ENCODE data around the gene LRRC15.

Gene LRRC15

GRCh38 chr3:194386066-194386465 is 16.5 kb upstream of the LRRC15 start:
- Histone ChIP-seq H4K8ac (ENCODE audit: low read depth, low read length) (no peak overlapping the region), H3K27ac (replicated peaks; ENCODE audit: low read length) (no peak overlapping the region), H3K4me3 (ENCODE audit: low read length in 2 of 2) (no peak overlapping the region), H2AFZ (ENCODE audit: low read length) (peak overlapping the region; percentile 30), H3K4ac (ENCODE audit: low read length) (no peak overlapping the region), H3K27me3 (ENCODE audit: control insufficient read depth in 3 of 3, insufficient read depth in 3 of 3, low read depth in 1 of 3, low read length in 3 of 3) (no peaks in the 10 kb centered on the region), H2BK12ac (ENCODE audit: low read length) (no peak overlapping the region), H3K36me3 (replicated peaks in 1 of 2; ENCODE audit: control insufficient read depth in 2 of 2, insufficient read depth in 2 of 2, low read length in 2 of 2) (no peaks in the 10 kb centered on the region), H2AK5ac (ENCODE audit: low read depth, low read length) (no peak overlapping the region), H4K91ac (ENCODE audit: low read depth, low read length, poor library complexity) (no peak overlapping the region), H3K4me1 (ENCODE audit: control insufficient read depth in 2 of 2, insufficient read depth in 1 of 2, low read depth in 1 of 2, low read length in 2 of 2) (peaks cover 6 to 20% of the 10 kb centered on the region in 2 donors), H3K9ac (ENCODE audit: low read depth, low read length, poor library complexity) (no peak overlapping the region), H3K14ac (ENCODE audit: low read length) (no peak overlapping the region), H3K23ac (ENCODE audit: low read depth, low read length, poor library complexity) (no peak overlapping the region), H3K4me2 (ENCODE audit: insufficient read depth, low read length, poor library complexity, severe bottlenecking) (no peak overlapping the region), H3K9me3 (replicated peaks in 1 of 2; ENCODE audit: control insufficient read depth in 2 of 2, insufficient read depth in 1 of 2, low read depth in 1 of 2, low read length in 2 of 2) (peaks cover 2 to 5% of the 10 kb centered on the region in 2 donors), H2BK15ac (ENCODE audit: low read length) (no peak overlapping the region), H3K79me1 (ENCODE audit: low read depth, low read length) (no peaks in the 10 kb centered on the region), H3K18ac (ENCODE audit: low read length) (no peak overlapping the region), H2BK120ac (ENCODE audit: low read depth, low read length) (no peak overlapping the region), H2BK5ac (ENCODE audit: low read length) (no peak overlapping the region)
- no CpG with 5 or more reads among the region's 15 CpGs for whole genome bisulfite sequencing, 2 donors (ENCODE audit: extremely low coverage in 2 of 2, insufficient read length in 2 of 2, insufficient replicate concordance in 1 of 2)
- DNase-seq (ENCODE audit: low spot score) = no peak

GRCh38 chr3:194384569-194385001 is 15.0 kb upstream of the LRRC15 start:
- WGBS, 2 donors (ENCODE audit: extremely low coverage in 2 of 2, insufficient read length in 2 of 2, insufficient replicate concordance in 1 of 2) = no CpG with 5 or more reads among the region's 12 CpGs
- Histone ChIP-seq H3K27me3 (ENCODE audit: control insufficient read depth in 3 of 3, insufficient read depth in 3 of 3, low read depth in 1 of 3, low read length in 3 of 3) (peaks cover 0 to 6% (median 0%) of the 10 kb centered on the region in 3 experiments), H3K79me1 (ENCODE audit: low read depth, low read length) (no peaks in the 10 kb centered on the region), H3K9me3 (replicated peaks in 1 of 2; ENCODE audit: control insufficient read depth in 2 of 2, insufficient read depth in 1 of 2, low read depth in 1 of 2, low read length in 2 of 2) (peaks cover 2 to 5% of the 10 kb centered on the region in 2 donors), H3K4me3 (ENCODE audit: low read length in 2 of 2) (no peak overlapping the region), H3K36me3 (replicated peaks in 1 of 2; ENCODE audit: control insufficient read depth in 2 of 2, insufficient read depth in 2 of 2, low read length in 2 of 2) (no peaks in the 10 kb centered on the region), H3K4me1 (ENCODE audit: control insufficient read depth in 2 of 2, insufficient read depth in 1 of 2, low read depth in 1 of 2, low read length in 2 of 2) (peaks cover 6 to 28% of the 10 kb centered on the region in 2 donors), H3K4ac (ENCODE audit: low read length) (no peak overlapping the region), H4K8ac (ENCODE audit: low read depth, low read length) (no peak overlapping the region), H2BK5ac (ENCODE audit: low read length) (no peak overlapping the region), H2BK120ac (ENCODE audit: low read depth, low read length) (no peak overlapping the region), H3K4me2 (ENCODE audit: insufficient read depth, low read length, poor library complexity, severe bottlenecking) (no peak overlapping the region), H3K18ac (ENCODE audit: low read length) (peak overlapping the region; percentile 23), H4K91ac (ENCODE audit: low read depth, low read length, poor library complexity) (no peak overlapping the region), H3K9ac (ENCODE audit: low read depth, low read length, poor library complexity) (no peak overlapping the region), H3K14ac (ENCODE audit: low read length) (no peak overlapping the region), H2BK12ac (ENCODE audit: low read length) (peak overlapping the region; percentile 27), H2BK15ac (ENCODE audit: low read length) (peak overlapping the region; percentile 3), H2AFZ (ENCODE audit: low read length) (no peak overlapping the region), H3K23ac (ENCODE audit: low read depth, low read length, poor library complexity) (peak overlapping the region; percentile 29), H3K27ac (replicated peaks; ENCODE audit: low read length) (no peak overlapping the region), H2AK5ac (ENCODE audit: low read depth, low read length) (peak overlapping the region; percentile 72)
- no peak for DNase-seq (ENCODE audit: low spot score)

GRCh38 chr3:194384156-194384555 is 14.6 kb upstream of the LRRC15 start:
- H3K4me2 ChIP-seq (ENCODE audit: insufficient read depth, low read length, poor library complexity, severe bottlenecking) = no peak overlapping the region
- H3K79me1 ChIP-seq (ENCODE audit: low read depth, low read length) = no peaks in the 10 kb centered on the region
- no peak overlapping the region for H3K23ac ChIP-seq (ENCODE audit: low read depth, low read length, poor library complexity)
- H3K4me1 ChIP-seq (ENCODE audit: control insufficient read depth in 2 of 2, insufficient read depth in 1 of 2, low read depth in 1 of 2, low read length in 2 of 2) = peaks cover 6 to 28% of the 10 kb centered on the region in 2 donors
- WGBS, 2 donors (ENCODE audit: extremely low coverage in 2 of 2, insufficient read length in 2 of 2, insufficient replicate concordance in 1 of 2) = no CpG with 5 or more reads among the region's 6 CpGs
- no peak overlapping the region for H2AFZ ChIP-seq (ENCODE audit: low read length)
- H3K18ac ChIP-seq (ENCODE audit: low read length) = no peak overlapping the region
- H3K27me3 ChIP-seq (ENCODE audit: control insufficient read depth in 3 of 3, insufficient read depth in 3 of 3, low read depth in 1 of 3, low read length in 3 of 3) = peaks cover 0 to 10% (median 0%) of the 10 kb centered on the region in 3 experiments
- no peak overlapping the region for H4K8ac ChIP-seq (ENCODE audit: low read depth, low read length)
- no peak overlapping the region for H2BK12ac ChIP-seq (ENCODE audit: low read length)
- H2BK15ac ChIP-seq (ENCODE audit: low read length) = no peak overlapping the region
- no peak overlapping the region for H2BK120ac ChIP-seq (ENCODE audit: low read depth, low read length)
- H3K27ac ChIP-seq (replicated peaks; ENCODE audit: low read length) = no peak overlapping the region
- no peak for DNase-seq (ENCODE audit: low spot score)
- peaks cover 0 to 5% of the 10 kb centered on the region in 2 donors for H3K9me3 ChIP-seq (replicated peaks in 1 of 2; ENCODE audit: control insufficient read depth in 2 of 2, insufficient read depth in 1 of 2, low read depth in 1 of 2, low read length in 2 of 2)
- H2AK5ac ChIP-seq (ENCODE audit: low read depth, low read length) = peak overlapping the region; percentile 72
- H2BK5ac ChIP-seq (ENCODE audit: low read length) = no peak overlapping the region
- H3K36me3 ChIP-seq (replicated peaks in 1 of 2; ENCODE audit: control insufficient read depth in 2 of 2, insufficient read depth in 2 of 2, low read length in 2 of 2) = no peaks in the 10 kb centered on the region
- no peak overlapping the region for H3K4me3 ChIP-seq (ENCODE audit: low read length in 2 of 2)
- H4K91ac ChIP-seq (ENCODE audit: low read depth, low read length, poor library complexity) = no peak overlapping the region
- H3K4ac ChIP-seq (ENCODE audit: low read length) = no peak overlapping the region
- H3K14ac ChIP-seq (ENCODE audit: low read length) = no peak overlapping the region
- no peak overlapping the region for H3K9ac ChIP-seq (ENCODE audit: low read depth, low read length, poor library complexity)

- Histone ChIP-seq H3K4me2 (ENCODE audit: insufficient read depth, low read length, poor library complexity, severe bottlenecking) (no peak overlapping the region), H4K8ac (ENCODE audit: low read depth, low read length) (no peak overlapping the region), H3K18ac (ENCODE audit: low read length) (peak overlapping the region; percentile 50), H2AK5ac (ENCODE audit: low read depth, low read length) (peak overlapping the region; percentile 1), H2BK15ac (ENCODE audit: low read length) (no peak overlapping the region), H3K23ac (ENCODE audit: low read depth, low read length, poor library complexity) (no peak overlapping the region), H3K36me3 (replicated peaks in 1 of 2; ENCODE audit: control insufficient read depth in 2 of 2, insufficient read depth in 2 of 2, low read length in 2 of 2) (no peaks in the 10 kb centered on the region), H3K4me1 (ENCODE audit: control insufficient read depth in 2 of 2, insufficient read depth in 1 of 2, low read depth in 1 of 2, low read length in 2 of 2) (peaks cover 6 to 28% of the 10 kb centered on the region in 2 donors), H2BK5ac (ENCODE audit: low read length) (no peak overlapping the region), H3K9me3 (replicated peaks in 1 of 2; ENCODE audit: control insufficient read depth in 2 of 2, insufficient read depth in 1 of 2, low read depth in 1 of 2, low read length in 2 of 2) (peaks cover 0 to 5% of the 10 kb centered on the region in 2 donors), H3K27me3 (ENCODE audit: control insufficient read depth in 3 of 3, insufficient read depth in 3 of 3, low read depth in 1 of 3, low read length in 3 of 3) (peaks cover 0 to 16% (median 0%) of the 10 kb centered on the region in 3 experiments), H3K4ac (ENCODE audit: low read length) (no peak overlapping the region), H2BK12ac (ENCODE audit: low read length) (no peak overlapping the region), H4K91ac (ENCODE audit: low read depth, low read length, poor library complexity) (no peak overlapping the region), H3K9ac (ENCODE audit: low read depth, low read length, poor library complexity) (no peak overlapping the region), H2AFZ (ENCODE audit: low read length) (no peak overlapping the region), H2BK120ac (ENCODE audit: low read depth, low read length) (no peak overlapping the region), H3K27ac (replicated peaks; ENCODE audit: low read length) (no peak overlapping the region), H3K4me3 (ENCODE audit: low read length in 2 of 2) (no peak overlapping the region), H3K14ac (ENCODE audit: low read length) (no peak overlapping the region), H3K79me1 (ENCODE audit: low read depth, low read length) (no peaks in the 10 kb centered on the region)
- WGBS, 2 donors (ENCODE audit: extremely low coverage in 2 of 2, insufficient read length in 2 of 2, insufficient replicate concordance in 1 of 2) = no CpG with 5 or more reads among the region's 14 CpGs
- no peak for DNase-seq (ENCODE audit: low spot score)
Observed at GRCh38 chr3:194383276-194383940, 13.9 kb upstream of the LRRC15 start.
